ENCODE data around the gene L3HYPDH.
A peak's percentile ranks its signal among the peaks of the same experiment; 100 is the strongest.

L3HYPDH gene

GRCh38 chr14:59492384-59492783, 8.2 kb upstream of the L3HYPDH start:
- H3K4me3 ChIP-seq (ENCODE audit: low read depth, low read length), result no peak overlapping the region
- no peak for DNase-seq (ENCODE audit: low read depth)
- TF ChIP-seq CTCF (IDR thresholded peaks at IDR 0.05; ENCODE audit: low read depth, low read length, missing control alignments), result no peak

- no peak for TF ChIP-seq CTCF (IDR thresholded peaks at IDR 0.05; ENCODE audit: low read depth, low read length, missing control alignments)
- H3K4me3 ChIP-seq (ENCODE audit: low read depth, low read length), result no peak overlapping the region
Observed at GRCh38 chr14:59490756-59491155, 6.5 kb upstream of the L3HYPDH start.

GRCh38 chr14:59484639-59485175, 499 bp upstream of the L3HYPDH start:
- no peak for DNase-seq (ENCODE audit: low read depth)
- peak overlapping the region; percentile 98 for H3K4me3 ChIP-seq (ENCODE audit: low read depth, low read length)
- TF ChIP-seq CTCF (IDR thresholded peaks at IDR 0.05; ENCODE audit: low read depth, low read length, missing control alignments), result no peak

More at GRCh38 chr14:59490756-59491155, 6.5 kb upstream of the L3HYPDH start:
- no peak for DNase-seq (ENCODE audit: low read depth)

GRCh38 chr14:59483363-59483762, 845 bp downstream of the L3HYPDH start:
- no peak for TF ChIP-seq CTCF (IDR thresholded peaks at IDR 0.05; ENCODE audit: low read depth, low read length, missing control alignments)
- no peak for DNase-seq (ENCODE audit: low read depth)
- peak overlapping the region; percentile 98 for H3K4me3 ChIP-seq (ENCODE audit: low read depth, low read length)

GRCh38 chr14:59482541-59483331, 1.5 kb downstream of the L3HYPDH start:
- peak overlapping the region; percentile 98 for H3K4me3 ChIP-seq (ENCODE audit: low read depth, low read length)
- no peak for DNase-seq (ENCODE audit: low read depth)
- TF ChIP-seq CTCF (IDR thresholded peaks at IDR 0.05; ENCODE audit: low read depth, low read length, missing control alignments), result no peak

GRCh38 chr14:59481871-59482540, 2.2 kb downstream of the L3HYPDH start:
- peak overlapping the region; percentile 98; the same call in 1 of the 2 replicates for H3K4me3 ChIP-seq (ENCODE audit: low read depth, low read length)
- no peak for DNase-seq (ENCODE audit: low read depth)
- no peak for TF ChIP-seq CTCF (IDR thresholded peaks at IDR 0.05; ENCODE audit: low read depth, low read length, missing control alignments)
